ENCODE data around the gene FBL. TPM values are rescaled to one million over a fixed set of nuclear protein-coding genes. Genes with fewer than 3 reads are reported as not detected.

Gene FBL
- total and polyA plus RNA-seq, 2 of the 8 experiments (the other 6 are each of a cell fraction or from before 2014, with no cell fraction given): 790 to 1,361 TPM

DNA sequence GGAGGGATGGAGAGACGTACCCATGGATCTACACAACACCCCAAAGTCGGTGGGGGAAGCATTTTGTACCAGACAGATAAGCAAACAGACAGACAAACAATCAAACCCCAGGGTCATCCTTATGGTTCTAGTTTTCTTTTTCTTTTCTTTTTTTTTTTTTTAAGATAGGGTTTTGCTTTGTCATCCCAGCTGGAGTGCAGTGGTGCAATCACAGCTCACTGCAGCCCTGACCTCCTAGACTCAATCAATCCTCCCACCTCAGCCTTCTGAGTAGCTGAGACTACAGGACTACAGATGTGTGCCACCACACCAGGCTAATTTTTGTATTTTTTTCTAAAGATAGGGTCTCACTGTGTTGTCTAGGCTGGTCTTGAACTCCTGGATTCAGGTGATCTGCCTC, 17.9 kb upstream of the FBL start:
- POLR2A ChIA-PET (ENCODE audit: partially characterized antibody): no interaction called here
- Histone ChIP-seq H3K14ac (ENCODE audit: insufficient read length) (no peak overlapping the region), H3K79me2 (ENCODE audit: control insufficient read depth in 1 of 2, insufficient read depth in 2 of 2, low read length in 2 of 2) (no peaks in the 10 kb centered on the region), H3K27me3 (replicated peaks in 1 of 4; ENCODE audit: control insufficient read depth in 3 of 4, extremely low read depth in 1 of 4, insufficient read depth in 3 of 4, low read length in 3 of 4) (no peaks in the 10 kb centered on the region), H3K27ac (ENCODE audit: low read depth, low read length) (no peak overlapping the region), H2BK12ac (ENCODE audit: low read depth, low read length) (no peak overlapping the region), H2BK20ac (ENCODE audit: low read length) (no peak overlapping the region), H3K23me2 (ENCODE audit: low read depth, low read length) (no peaks in the 10 kb centered on the region; the same call in 1 of the 2 replicates), H4K91ac (replicated peaks; ENCODE audit: insufficient read length, low read length) (no peak overlapping the region), H2BK15ac (ENCODE audit: low read length) (no peak overlapping the region), H2BK5ac (ENCODE audit: low read depth, low read length) (no peak overlapping the region), H4K20me1 (replicated peaks in 1 of 2; ENCODE audit: control insufficient read depth in 1 of 2, insufficient read depth in 2 of 2, low read length in 2 of 2) (no peaks in the 10 kb centered on the region), H3K9ac (replicated peaks in 1 of 4; ENCODE audit: extremely low read depth in 1 of 4, low read depth in 3 of 4, low read length in 3 of 4) (no peak overlapping the region), H3K79me1 (ENCODE audit: low read depth, low read length) (no peaks in the 10 kb centered on the region), H3K4me2 (ENCODE audit: insufficient read depth in 1 of 2, low read depth in 2 of 2, low read length in 2 of 2) (no peak overlapping the region), H4K5ac (ENCODE audit: insufficient read length, low read depth, low read length) (no peak overlapping the region), H3K4me3 (ENCODE audit: extremely low read depth in 1 of 4, insufficient read depth in 2 of 4, low read depth in 3 of 4, low read length in 4 of 4) (no peak overlapping the region), H2AK5ac (ENCODE audit: low read depth, low read length) (no peak overlapping the region), H4K8ac (ENCODE audit: extremely low read depth, insufficient read depth, low read length) (no peak overlapping the region), H3K23ac (ENCODE audit: insufficient read length) (no peak overlapping the region), H3K56ac (replicated peaks; ENCODE audit: insufficient read length, low read depth, low read length) (no peak overlapping the region), H3K18ac (ENCODE audit: extremely low read depth, low read length) (no peak overlapping the region), H3K36me3 (ENCODE audit: control insufficient read depth in 2 of 4, insufficient read depth in 4 of 4, low read length in 3 of 4) (no peaks in the 10 kb centered on the region), H2BK120ac (replicated peaks; ENCODE audit: low read depth, low read length) (no peak overlapping the region), H3K4ac (replicated peaks; ENCODE audit: insufficient read length, low read depth, low read length) (no peak overlapping the region), H3K4me1 (replicated peaks in 1 of 4; ENCODE audit: control insufficient read depth in 3 of 4, insufficient read depth in 4 of 4, low read length in 3 of 4) (no peaks in the 10 kb centered on the region), H2AFZ (ENCODE audit: low read length) (no peak overlapping the region), H3K9me3 (ENCODE audit: insufficient read depth in 2 of 2, low read depth in 1 of 2, low read length in 1 of 2) (no peaks in the 10 kb centered on the region)
- FAIRE-seq (no peak), DNase-seq (ENCODE audit: low read depth in 1 of 2, low spot score in 2 of 2) (no peak)
- WGBS, 2 experiments (ENCODE audit: extremely low coverage in 1 of 2, insufficient coverage in 1 of 2, insufficient read length in 1 of 2, insufficient replicate concordance in 2 of 2, low coverage in 1 of 2, low lambda C conversion rate in 2 of 2, missing lambda C conversion rate in 1 of 2): 89% methylated on average over 2 of the region's 2 CpGs; no CpG with 5 or more reads in 1 of the 2 experiments
- CTCF ChIA-PET (ENCODE audit: partially characterized antibody): no interaction called here
- no peak for TF ChIP-seq RNF2 (IDR thresholded peaks at IDR 0.05; ENCODE audit: borderline replicate concordance, low read depth, low read length, missing control alignments, poor library complexity, severe bottlenecking)
- TF ChIP-seq MAFK (IDR thresholded peaks at IDR 0.05; ENCODE audit: low read depth, low read length): no peak
- TF ChIP-seq FOSL1 (IDR thresholded peaks at IDR 0.05; ENCODE audit: insufficient read depth, low read depth, low read length): no peak
- TF ChIP-seq HDAC6 (IDR thresholded peaks at IDR 0.05; ENCODE audit: low read depth, low read length): no peak
- no peak for TF ChIP-seq BACH1 (IDR thresholded peaks at IDR 0.05; ENCODE audit: low read length)
- no peak for TF ChIP-seq BRCA1 (IDR thresholded peaks at IDR 0.05; ENCODE audit: low read depth, low read length)
- no peak for TF ChIP-seq TBP (IDR thresholded peaks at IDR 0.05; ENCODE audit: low read depth, low read length)
- TF ChIP-seq TEAD4 (IDR thresholded peaks at IDR 0.05; ENCODE audit: low read depth, low read length): no peak
- no peak for TF ChIP-seq SAP30 (IDR thresholded peaks at IDR 0.05; ENCODE audit: insufficient read depth, insufficient replicate concordance, low read length)
- TF ChIP-seq SIX5 (IDR thresholded peaks at IDR 0.05; ENCODE audit: low read depth, low read length): no peak
- no peak for TF ChIP-seq SUZ12 (IDR thresholded peaks at IDR 0.05; ENCODE audit: low read length)
- TF ChIP-seq CBX8 (IDR thresholded peaks at IDR 0.05; ENCODE audit: borderline replicate concordance, low read depth, low read length): no peak
- no peak for TF ChIP-seq RAD21 (IDR thresholded peaks at IDR 0.05 in 1 of 2, conservative IDR thresholded peaks at IDR 0.05 in 1 of 2; ENCODE audit: low read depth in 2 of 2, low read length in 2 of 2)
- no peak for TF ChIP-seq ZNF274 (IDR thresholded peaks at IDR 0.05; ENCODE audit: borderline replicate concordance, extremely low read depth, low read length)
- no peak for TF ChIP-seq RFX5 (IDR thresholded peaks at IDR 0.05; ENCODE audit: borderline replicate concordance, low read depth, low read length)
